CD4-positive, alpha-beta T cell (primary cell): ENCODE results near the gene SERPINC1. TPM values are rescaled to one million over a fixed set of nuclear protein-coding genes. Genes with fewer than 3 reads are reported as not detected.
A peak's percentile ranks its signal among the peaks of the same experiment; 100 is the strongest.

Source experiments
- ATAC-seq: fragments of 200-7000 bp; cut with Tn5 transposase; one replicate; pipeline ENCODE4 v1.10.0; 2022; ENCODE audit warnings: mild to moderate bottlenecking; ENCODE audit not compliant: poor library complexity
- CTCF ChIA-PET: fragments of 350-600 bp; sonication (Branson Sonifier 250); formaldehyde crosslinking; loops from one replicate; lab custom pipeline; 2021; ENCODE audit warnings: antibody characterized with exemption, inconsistent platforms; lab: Charles Lee
- POLR2A ChIA-PET: fragments of 350-600 bp; sonication (Branson Sonifier 250); formaldehyde crosslinking; loops from one replicate; lab custom pipeline; 2021; ENCODE audit warnings: antibody characterized with exemption, inconsistent platforms; lab: Charles Lee
- DNase-seq, 14 experiments: peaks; one replicate each; pipeline ENCODE4 v3.0.0-alpha.2; 2013 to 2020; ENCODE audit warnings: mixed read lengths in 2 of 14
- H3K27ac ChIP-seq, 2 donors: one replicate each; pipeline versions ENCODE4 v1.5.1 to v1.7.0; 2013; ENCODE audit warnings: low read length in 2 of 2, low read depth in 1 of 2, mild to moderate bottlenecking in 1 of 2
- H3K27me3 ChIP-seq, 2 experiments: 1 replicate in 1 of 2; 2 replicates in 1 of 2; pipeline versions ENCODE4 v1.6.1 to v1.7.0; 2013; ENCODE audit warnings: low read length in 2 of 2, control low read depth in 1 of 2, mild to moderate bottlenecking in 1 of 2, moderate library complexity in 1 of 2; ENCODE audit not compliant: insufficient read depth in 2 of 2, control insufficient read depth in 1 of 2
- H3K36me3 ChIP-seq: one replicate; pipeline ENCODE4 v1.6.1; 2013; ENCODE audit warnings: low read length, control low read depth; ENCODE audit not compliant: insufficient read depth
- H3K4me1 ChIP-seq: one replicate; pipeline ENCODE4 v1.6.1; 2013; ENCODE audit warnings: low read length, control low read depth; ENCODE audit not compliant: insufficient read depth
- H3K4me3 ChIP-seq: one replicate; pipeline ENCODE4 v1.5.1; 2013; ENCODE audit warnings: mild to moderate bottlenecking, low read length, moderate library complexity
- H3K9me3 ChIP-seq, 2 experiments: 1 replicate in 1 of 2; 2 replicates in 1 of 2; pipeline versions ENCODE4 v1.6.1 to v1.7.0; 2013; ENCODE audit warnings: low read length in 2 of 2, mild to moderate bottlenecking in 2 of 2, control low read depth in 1 of 2, moderate library complexity in 1 of 2; ENCODE audit not compliant: control insufficient read depth in 1 of 2, insufficient read depth in 1 of 2
- H3K27ac Mint-ChIP-seq: one replicate; pipeline ENCODE4 v1.8.0; 2020; ENCODE audit warnings: mixed read lengths
- H3K27me3 Mint-ChIP-seq: one replicate; pipeline ENCODE4 v1.8.0; 2021; ENCODE audit warnings: mixed read lengths
- H3K36me3 Mint-ChIP-seq: one replicate; pipeline ENCODE4 v1.8.0; 2021; ENCODE audit warnings: low read depth, mixed read lengths
- H3K4me1 Mint-ChIP-seq: one replicate; pipeline ENCODE4 v1.8.0; 2021; ENCODE audit warnings: low read depth, mixed read lengths
- H3K4me3 Mint-ChIP-seq: one replicate; pipeline ENCODE4 v1.8.0; 2020; ENCODE audit warnings: mild to moderate bottlenecking, mixed read lengths
- H3K9me3 Mint-ChIP-seq: one replicate; pipeline ENCODE4 v1.8.0; 2020; ENCODE audit warnings: mixed read lengths
- CTCF ChIP-seq: fragments of 200-600 bp; IDR thresholded peaks from one replicate; pipeline ENCODE4 v1.8.0; 2022; ENCODE audit warnings: antibody characterized with exemption, mild to moderate bottlenecking
- intact Hi-C, 2 experiments: fragments of 100-400 bp; cut with DNase I in 1 of 2; cut with micrococcal nuclease in 1 of 2; formaldehyde crosslinking; loops; one replicate each; pipeline versions ENCODE4 v1.15.1 to v1.9.0; 2023 to 2025; cut with DNase I, micrococcal nuclease
- total RNA-seq, 174 experiments: library from RNA in 2 of 174; stranded (reverse) in 2 of 174; gene quantifications; one replicate each; pipeline ENCODE4 v1.2.3 and lab custom pipeline; 2021 to 2026

The SERPINC1 gene
- total RNA-seq, 2 experiments from 2014 or later: not detected

- no peaks in the 10 kb centered on the region for H3K27me3 Mint-ChIP-seq
- H3K4me1 Mint-ChIP-seq: no peaks in the 10 kb centered on the region
- no peak for TF ChIP-seq CTCF
- Histone ChIP-seq H3K27me3 (no peaks in the 10 kb centered on the region), H3K4me1 (no peaks in the 10 kb centered on the region), H3K9me3 (no peaks in the 10 kb centered on the region), H3K4me3 (no peak overlapping the region), H3K36me3 (no peaks in the 10 kb centered on the region), H3K27ac (no peak overlapping the region)
- CTCF ChIA-PET: no interaction called here
- H3K36me3 Mint-ChIP-seq: no peaks in the 10 kb centered on the region
- DNase-seq: no peak
- ATAC-seq: no peak
- H3K27ac Mint-ChIP-seq: no peak overlapping the region
- no peak overlapping the region for H3K4me3 Mint-ChIP-seq
- H3K9me3 Mint-ChIP-seq: no peaks in the 10 kb centered on the region
- intact Hi-C loops: no loop called here
- POLR2A ChIA-PET: no interaction called here
These were observed 460 bp downstream of the SERPINC1 start for GRCh38 chr1:173916667-173917066.

GRCh38 chr1:173915596-173915995, 1.5 kb downstream of the SERPINC1 start:
- ChIA-PET POLR2A (no interaction called here), CTCF (no interaction called here)
- DNase-seq (no peak), ATAC-seq (no peak)
- no peaks in the 10 kb centered on the region for H3K36me3 Mint-ChIP-seq
- TF ChIP-seq CTCF: no peak
- no peaks in the 10 kb centered on the region for H3K4me1 Mint-ChIP-seq
- Histone ChIP-seq H3K36me3 (no peaks in the 10 kb centered on the region), H3K27ac (no peak overlapping the region), H3K9me3 (no peaks in the 10 kb centered on the region), H3K4me1 (no peaks in the 10 kb centered on the region), H3K27me3 (no peaks in the 10 kb centered on the region), H3K4me3 (no peak overlapping the region)
- intact Hi-C loops: no loop called here
- no peaks in the 10 kb centered on the region for H3K27me3 Mint-ChIP-seq
- no peak overlapping the region for H3K4me3 Mint-ChIP-seq
- H3K9me3 Mint-ChIP-seq: no peaks in the 10 kb centered on the region
- H3K27ac Mint-ChIP-seq: no peak overlapping the region

- peak; percentile 39 for TF ChIP-seq CTCF
- no peak overlapping the region for H3K27ac Mint-ChIP-seq
- no peaks in the 10 kb centered on the region for H3K9me3 Mint-ChIP-seq
- ChIA-PET POLR2A (no interaction called here), CTCF (no interaction called here)
- H3K36me3 Mint-ChIP-seq: peaks cover 4% of the 10 kb centered on the region
- Histone ChIP-seq H3K27me3 (no peaks in the 10 kb centered on the region), H3K4me3 (no peak overlapping the region), H3K36me3 (no peaks in the 10 kb centered on the region), H3K9me3 (no peaks in the 10 kb centered on the region), H3K4me1 (no peaks in the 10 kb centered on the region), H3K27ac (no peak overlapping the region)
- DNase-seq (peak in 6 of 14 experiments; percentile 2 to 44 (median 26)), ATAC-seq (no peak)
- no peak overlapping the region for H3K4me3 Mint-ChIP-seq
- no peaks in the 10 kb centered on the region for H3K27me3 Mint-ChIP-seq
- no peaks in the 10 kb centered on the region for H3K4me1 Mint-ChIP-seq
- intact Hi-C loops: no loop called here
These were observed 2.7 kb downstream of the SERPINC1 start for GRCh38 chr1:173914366-173914871.
